Large intestine (tissue), 3 donors: Measurements from ENCODE around the gene AQP9. TPM values are rescaled to one million over a fixed set of nuclear protein-coding genes. Genes with fewer than 3 reads are reported as not detected.

Source experiments
- DNase-seq, 2 donors: peaks; one replicate each; pipeline versions ENCODE4 v3.0.0 to v3.0.0-alpha.2; 2013
- H3K27ac ChIP-seq: one replicate; pipeline ENCODE4 v1.5.1; 2013; ENCODE audit warnings: low read length
- H3K27me3 ChIP-seq: 2 replicates; pipeline ENCODE4 v1.6.1; 2013; ENCODE audit warnings: low read length; ENCODE audit not compliant: control insufficient read depth, insufficient read depth
- H3K36me3 ChIP-seq: 2 replicates; pipeline ENCODE4 v1.6.1; 2013; ENCODE audit warnings: low read length; ENCODE audit not compliant: control insufficient read depth, insufficient read depth
- H3K4me1 ChIP-seq: one replicate; pipeline ENCODE4 v1.6.1; 2013; ENCODE audit warnings: low read length; ENCODE audit not compliant: control insufficient read depth, insufficient read depth
- H3K4me3 ChIP-seq: one replicate; pipeline ENCODE4 v1.5.1; 2013; ENCODE audit warnings: low read length
- H3K9me3 ChIP-seq: one replicate; pipeline ENCODE4 v1.6.1; 2013; ENCODE audit warnings: mild to moderate bottlenecking, low read depth, low read length, moderate library complexity; ENCODE audit not compliant: control insufficient read depth
- WGBS: methylation state at CpG from one replicate; pipeline ENCODE4 v1.1.5; 2013; ENCODE audit warnings: low lambda C conversion rate; ENCODE audit not compliant: insufficient coverage; 5-methylcytosine and 5-hydroxymethylcytosine counted together
- polyA plus RNA-seq: library from polyadenylated mRNA; unstranded; fragments of 120-200 nt; gene quantifications from one replicate; pipeline ENCODE4 v1.2.1, GENCODE V29; 2013

Gene AQP9
- polyA plus RNA-seq, 1 donor = 0.27 TPM

DNA sequence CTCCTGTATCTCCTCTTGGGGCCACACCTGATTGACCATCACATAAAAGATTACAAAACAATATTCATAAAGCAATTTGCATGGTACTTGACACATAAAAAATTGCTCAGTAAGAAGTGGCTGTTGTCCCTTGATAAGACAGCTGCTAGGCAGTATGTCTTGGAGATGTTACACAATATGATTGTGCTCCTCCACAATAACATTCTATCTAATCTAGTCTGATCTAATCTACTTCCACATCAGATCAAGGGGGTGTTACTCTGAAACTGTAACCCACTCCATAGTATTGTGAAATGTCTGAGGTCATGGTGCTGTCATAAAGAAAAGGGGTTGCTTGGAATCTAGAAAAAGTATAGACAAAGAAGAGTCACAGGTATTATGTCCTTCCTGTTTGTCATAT lies 23.4 kb upstream of the AQP9 start:
- Histone ChIP-seq H3K27ac (no peak overlapping the region), H3K27me3 (peaks cover 2% of the 10 kb centered on the region), H3K4me1 (no peaks in the 10 kb centered on the region), H3K4me3 (no peak overlapping the region), H3K36me3 (no peaks in the 10 kb centered on the region), H3K9me3 (no peaks in the 10 kb centered on the region)
- no peak for DNase-seq

DNA sequence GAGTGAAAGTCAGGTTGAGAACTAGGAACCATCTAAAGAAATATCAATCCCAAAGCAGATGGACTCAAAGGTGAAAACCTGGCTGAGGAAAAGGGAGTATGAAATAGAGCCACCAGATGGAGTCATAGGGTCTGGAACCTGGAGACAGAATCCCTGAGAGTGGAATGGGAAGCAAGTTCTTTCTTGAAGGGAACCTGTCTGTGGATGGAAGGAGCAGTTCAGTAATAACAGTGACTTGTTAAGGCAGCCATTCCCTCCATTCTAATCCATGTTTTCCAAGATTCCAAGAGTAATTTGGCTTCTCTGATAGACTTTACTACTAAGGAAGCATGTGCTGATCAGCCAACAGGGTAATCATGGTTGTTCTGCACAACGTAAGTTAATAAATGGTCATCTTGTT lies 22.5 kb upstream of the AQP9 start:
- no peak for DNase-seq
- H3K36me3 ChIP-seq = no peaks in the 10 kb centered on the region
- H3K4me1 ChIP-seq = no peaks in the 10 kb centered on the region
- H3K27ac ChIP-seq = no peak overlapping the region
- H3K9me3 ChIP-seq = no peaks in the 10 kb centered on the region
- H3K4me3 ChIP-seq = no peak overlapping the region
- no CpG with 5 or more reads among the region's 1 CpG for WGBS
- peaks cover 2% of the 10 kb centered on the region for H3K27me3 ChIP-seq

DNA sequence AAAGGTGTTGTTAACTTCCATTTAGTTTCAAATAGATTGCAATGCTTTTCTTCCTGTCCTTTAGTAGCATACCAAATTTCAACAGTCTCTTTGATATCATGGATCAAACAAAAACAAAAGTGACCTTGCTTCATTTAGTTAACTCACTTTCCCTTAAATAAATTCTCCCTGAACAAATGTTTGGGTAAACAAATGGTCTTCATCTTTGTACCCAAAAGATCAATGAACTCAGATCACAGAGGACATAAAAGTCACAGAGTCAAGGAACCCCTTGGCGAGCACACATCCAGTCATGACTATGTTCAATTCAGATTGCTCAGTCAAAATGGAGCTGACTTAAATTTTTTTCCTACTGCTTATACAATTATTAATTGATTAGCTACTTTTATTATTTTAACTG lies 20.6 kb upstream of the AQP9 start:
- no peak overlapping the region for H3K4me3 ChIP-seq
- H3K36me3 ChIP-seq = no peaks in the 10 kb centered on the region
- H3K27ac ChIP-seq = no peak overlapping the region
- peaks cover 2% of the 10 kb centered on the region for H3K27me3 ChIP-seq
- no peak for DNase-seq
- H3K9me3 ChIP-seq = no peaks in the 10 kb centered on the region
- no peaks in the 10 kb centered on the region for H3K4me1 ChIP-seq
- WGBS = no CpG with 5 or more reads among the region's 1 CpG

DNA sequence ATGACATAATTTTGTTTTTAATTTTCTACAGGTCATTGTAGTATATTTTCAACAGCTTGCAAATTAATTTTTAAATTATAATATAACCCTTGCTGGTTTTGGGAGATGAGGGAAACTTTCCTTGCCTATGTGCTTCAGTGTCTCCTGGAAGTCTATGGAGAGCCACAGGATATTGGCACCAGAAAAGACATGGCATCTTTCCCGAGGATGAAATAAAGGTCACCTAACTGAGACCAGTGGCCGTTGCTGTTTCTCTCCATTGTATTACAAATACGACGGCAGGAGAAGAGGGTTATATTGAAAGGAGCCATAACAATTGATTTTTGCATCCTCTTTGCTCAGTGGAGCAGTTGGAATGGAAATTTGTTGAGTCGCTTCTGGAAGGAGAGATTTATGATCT lies 19.9 kb upstream of the AQP9 start:
- no CpG with 5 or more reads among the region's 5 CpGs for WGBS

DNA sequence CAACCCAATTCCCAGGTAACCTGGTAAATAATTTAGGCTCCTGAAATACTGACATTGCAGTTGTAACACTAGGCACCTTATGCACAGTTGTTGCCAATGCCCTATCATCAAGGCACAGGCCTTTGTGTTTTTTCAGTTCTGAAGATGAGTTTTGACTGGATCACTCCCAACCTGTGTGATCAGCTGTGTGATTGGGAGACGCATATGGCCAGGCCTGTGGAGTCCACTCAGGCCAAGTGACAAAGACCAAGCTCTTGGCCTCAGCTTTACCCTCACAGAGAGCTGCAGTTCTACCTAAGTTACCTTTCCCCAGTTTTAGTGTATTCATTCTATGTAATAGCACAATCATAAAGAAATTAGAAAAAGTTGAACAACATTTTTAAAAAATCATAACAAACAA lies 19.2 kb upstream of the AQP9 start:
- no peaks in the 10 kb centered on the region for H3K9me3 ChIP-seq
- no peaks in the 10 kb centered on the region for H3K4me1 ChIP-seq
- WGBS = no CpG with 5 or more reads among the region's 1 CpG
- DNase-seq = no peak
- H3K27me3 ChIP-seq = peaks cover 2% of the 10 kb centered on the region
- H3K36me3 ChIP-seq = no peaks in the 10 kb centered on the region
- no peak overlapping the region for H3K4me3 ChIP-seq
- H3K27ac ChIP-seq = no peak overlapping the region

More for the DNA sequence above, 19.9 kb upstream of the AQP9 start:
- Histone ChIP-seq H3K27ac (no peak overlapping the region), H3K36me3 (no peaks in the 10 kb centered on the region), H3K4me1 (no peaks in the 10 kb centered on the region), H3K27me3 (peaks cover 2% of the 10 kb centered on the region), H3K4me3 (no peak overlapping the region), H3K9me3 (no peaks in the 10 kb centered on the region)
- no peak for DNase-seq

DNA sequence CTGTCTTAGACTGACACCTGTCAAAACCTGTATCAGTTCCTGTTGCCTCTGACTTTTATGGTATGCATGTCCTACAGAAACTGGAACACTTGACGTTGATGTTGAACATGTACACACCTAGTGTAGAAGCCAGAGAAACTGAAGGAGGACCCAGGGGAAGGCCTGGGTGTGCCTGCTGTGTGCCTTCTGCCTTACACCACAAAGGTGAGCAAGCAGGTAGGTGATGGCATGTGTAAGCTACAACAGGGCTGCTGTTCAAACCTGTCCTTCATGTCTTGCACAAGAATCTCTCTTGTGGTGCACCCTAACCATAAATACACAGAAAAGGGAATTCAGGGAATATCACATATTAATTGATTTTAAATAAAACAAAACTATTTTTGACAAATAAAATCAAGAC lies 13.6 kb upstream of the AQP9 start:
- no CpG with 5 or more reads among the region's 1 CpG for WGBS

DNA sequence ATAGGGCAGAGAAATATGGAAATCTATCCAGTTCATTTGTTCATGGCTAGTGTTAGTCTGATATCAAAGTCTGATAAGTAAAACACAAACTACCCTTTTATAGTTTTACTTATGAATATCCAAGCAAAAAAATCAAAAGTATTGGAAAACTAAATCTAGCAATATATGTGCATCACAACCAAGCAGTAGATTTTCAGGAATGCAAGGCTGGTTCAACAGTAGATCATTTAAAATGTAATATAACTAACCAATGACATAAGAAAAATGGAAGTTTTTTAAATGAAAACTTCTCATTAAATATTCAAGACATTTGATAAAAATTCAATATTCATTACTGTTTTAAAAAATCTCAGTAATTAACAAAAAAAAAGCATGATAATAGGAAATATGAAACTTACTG lies 12.8 kb upstream of the AQP9 start:
- H3K27ac ChIP-seq = no peak overlapping the region
- no peaks in the 10 kb centered on the region for H3K4me1 ChIP-seq
- H3K27me3 ChIP-seq = no peaks in the 10 kb centered on the region
- no peaks in the 10 kb centered on the region for H3K36me3 ChIP-seq
- DNase-seq = no peak
- H3K9me3 ChIP-seq = peaks cover 3% of the 10 kb centered on the region
- H3K4me3 ChIP-seq = no peak overlapping the region

More for the DNA sequence above, 13.6 kb upstream of the AQP9 start:
- H3K27me3 ChIP-seq = no peaks in the 10 kb centered on the region
- peaks cover 3% of the 10 kb centered on the region for H3K9me3 ChIP-seq
- no peaks in the 10 kb centered on the region for H3K36me3 ChIP-seq
- no peak for DNase-seq
- no peak overlapping the region for H3K4me3 ChIP-seq
- no peaks in the 10 kb centered on the region for H3K4me1 ChIP-seq
- no peak overlapping the region for H3K27ac ChIP-seq

DNA sequence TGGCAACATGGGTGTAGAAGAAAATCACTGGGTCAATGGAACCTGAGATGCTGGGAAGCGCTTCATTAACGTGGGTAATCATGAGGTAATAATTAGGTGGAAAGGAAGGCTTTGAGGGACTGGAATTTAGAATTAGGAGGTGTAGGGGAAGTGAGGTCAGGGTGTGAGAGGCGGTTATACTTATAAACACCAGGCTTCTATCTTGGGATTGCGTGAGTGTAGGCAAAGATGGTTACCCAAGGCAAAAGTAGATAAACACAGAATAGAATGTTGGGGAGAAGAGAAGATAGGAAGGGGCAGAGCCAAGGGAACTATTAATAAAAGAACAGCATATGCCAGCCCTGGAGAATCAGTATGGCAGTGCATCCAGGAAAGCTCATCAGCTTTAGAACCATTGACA lies 3.3 kb upstream of the AQP9 start:
- Histone ChIP-seq H3K4me3 (no peak overlapping the region), H3K9me3 (no peaks in the 10 kb centered on the region), H3K4me1 (no peaks in the 10 kb centered on the region), H3K27me3 (peaks cover 10% of the 10 kb centered on the region), H3K27ac (no peak overlapping the region), H3K36me3 (no peaks in the 10 kb centered on the region)
- no peak for DNase-seq
- 92% methylated on average over 2 of the region's 4 CpGs for WGBS

DNA sequence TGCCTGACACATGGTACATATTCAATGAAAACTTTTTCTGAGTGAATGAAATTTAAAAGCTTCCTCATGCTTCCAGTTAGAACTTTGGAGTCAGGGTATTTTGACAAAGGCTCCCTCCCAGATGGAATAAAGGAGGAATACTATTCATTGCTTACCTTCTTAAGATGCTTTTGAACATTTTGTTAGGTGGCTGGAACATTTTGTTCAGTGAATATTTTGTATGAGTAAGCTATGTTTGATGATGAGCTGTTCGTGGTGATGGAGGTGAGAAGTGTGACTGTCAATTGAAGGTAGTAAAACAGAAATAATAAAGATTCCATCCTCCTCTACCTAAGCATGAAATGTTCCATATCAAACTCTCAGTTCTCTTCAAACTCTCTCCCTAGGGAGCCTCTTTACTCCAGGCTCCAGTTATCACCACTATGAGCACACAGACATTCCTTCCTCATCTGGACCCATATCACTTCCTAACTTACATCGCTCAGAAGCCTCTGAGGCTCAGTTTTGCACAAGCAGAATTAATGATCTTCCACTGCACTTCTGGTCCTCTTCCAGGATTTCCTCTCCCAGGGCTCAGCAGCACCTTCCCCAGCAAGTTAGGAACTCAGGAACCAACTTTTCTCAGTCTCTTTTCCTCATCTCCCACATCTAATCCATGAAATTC lies 2.5 kb upstream of the AQP9 start:
- no peak overlapping the region for H3K4me3 ChIP-seq
- no peaks in the 10 kb centered on the region for H3K4me1 ChIP-seq
- H3K27me3 ChIP-seq = peaks cover 10% of the 10 kb centered on the region
- no peak for DNase-seq
- WGBS = 83% methylated on average over 1 of the region's 2 CpGs
- H3K27ac ChIP-seq = no peak overlapping the region
- no peaks in the 10 kb centered on the region for H3K36me3 ChIP-seq
- H3K9me3 ChIP-seq = no peaks in the 10 kb centered on the region

DNA sequence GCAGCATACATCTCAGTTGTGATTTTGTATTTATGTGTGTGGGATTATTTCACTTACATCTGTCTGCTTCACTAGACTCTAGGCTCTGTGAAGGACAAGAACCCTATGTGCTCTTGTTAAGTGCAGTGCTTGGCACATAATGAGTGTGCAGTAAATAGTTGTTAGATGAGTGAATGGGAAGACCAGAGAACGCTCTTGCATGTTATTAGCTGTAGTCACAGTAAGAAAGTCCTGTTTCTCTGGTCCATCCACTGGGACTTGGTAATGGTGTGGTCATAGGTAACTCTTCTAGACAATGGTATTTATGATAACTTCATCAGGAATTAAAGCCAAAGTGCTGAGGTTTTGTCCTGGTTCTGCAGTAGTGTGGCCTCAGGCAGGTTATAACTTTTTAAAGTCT lies 1.4 kb upstream of the AQP9 start:
- no peaks in the 10 kb centered on the region for H3K4me1 ChIP-seq
- WGBS = no CpG with 5 or more reads among the region's 1 CpG
- no peak overlapping the region for H3K4me3 ChIP-seq
- no peak for DNase-seq
- no peaks in the 10 kb centered on the region for H3K9me3 ChIP-seq
- H3K27me3 ChIP-seq = peaks cover 10% of the 10 kb centered on the region
- no peaks in the 10 kb centered on the region for H3K36me3 ChIP-seq
- H3K27ac ChIP-seq = no peak overlapping the region

DNA sequence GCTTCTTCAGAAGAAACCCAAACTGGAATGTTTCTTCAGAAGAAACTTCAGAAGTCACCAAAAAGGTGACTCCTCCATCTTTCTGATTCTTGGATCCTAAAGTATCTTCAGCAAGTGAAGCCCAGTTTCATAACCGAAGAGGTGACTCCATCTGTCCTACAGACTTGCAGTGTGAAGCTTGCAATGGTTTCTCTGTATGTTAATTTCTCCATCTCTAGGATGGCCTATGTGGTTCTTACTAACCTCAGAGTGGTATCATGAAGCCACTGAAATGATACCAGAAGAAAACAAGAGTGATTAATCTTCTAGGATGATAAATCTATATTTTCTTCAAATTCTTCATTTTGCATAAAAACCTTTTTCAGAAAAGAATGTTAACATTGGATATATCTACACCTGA lies 495 bp upstream of the AQP9 start:
- H3K27ac ChIP-seq = no peak overlapping the region
- H3K4me1 ChIP-seq = no peaks in the 10 kb centered on the region
- no peak overlapping the region for H3K4me3 ChIP-seq
- DNase-seq = no peak
- peaks cover 10% of the 10 kb centered on the region for H3K27me3 ChIP-seq
- no CpG with 5 or more reads among the region's 1 CpG for WGBS
- H3K9me3 ChIP-seq = no peaks in the 10 kb centered on the region
- no peaks in the 10 kb centered on the region for H3K36me3 ChIP-seq
